ENCODE data around the gene CNOT2.

- no peak for TF ChIP-seq ZBTB33 (IDR thresholded peaks at IDR 0.05; ENCODE audit: borderline replicate concordance, low read depth)
- TF ChIP-seq RFX5 (IDR thresholded peaks at IDR 0.05; ENCODE audit: low read length), result no peak
- TF ChIP-seq TAF1 (IDR thresholded peaks at IDR 0.05; ENCODE audit: borderline replicate concordance, low read depth, low read length), result no peak
- TF ChIP-seq EP300 (IDR thresholded peaks at IDR 0.05; ENCODE audit: borderline replicate concordance in 1 of 2, low read depth in 1 of 2, low read length in 1 of 2), result no peak
- no peak for TF ChIP-seq CTCF (IDR thresholded peaks at IDR 0.05)
- no peak for TF ChIP-seq POLR2AphosphoS5 (IDR thresholded peaks at IDR 0.05; ENCODE audit: low read depth, low read length)
- no peak for TF ChIP-seq USF2 (IDR thresholded peaks at IDR 0.05; ENCODE audit: borderline replicate concordance, low read depth, low read length)
- TF ChIP-seq IRF3 (IDR thresholded peaks at IDR 0.05; ENCODE audit: low read depth, low read length), result no peak
- no peak for TF ChIP-seq RAD21 (IDR thresholded peaks at IDR 0.05; ENCODE audit: low read length)
- no peak for TF ChIP-seq EZH2phosphoT487 (IDR thresholded peaks at IDR 0.05; ENCODE audit: borderline replicate concordance, low read depth)
- TF ChIP-seq CHD2 (IDR thresholded peaks at IDR 0.05; ENCODE audit: low read length, partially characterized antibody), result no peak
- no peak for TF ChIP-seq FOXM1 (IDR thresholded peaks at IDR 0.05; ENCODE audit: low read depth)
- no peak for TF ChIP-seq ELF1 (IDR thresholded peaks at IDR 0.05)
- no peak for TF ChIP-seq GABPA (IDR thresholded peaks at IDR 0.05; ENCODE audit: low read depth)
Measured at GRCh38 chr12:70314145-70314544, 70.9 kb downstream of the CNOT2 start.

Measured in SK-N-SH (cell line).